Muscle of arm (tissue), 14 donors: Measurements from ENCODE around the gene EPHB4. TPM values are rescaled to one million over a fixed set of nuclear protein-coding genes. Genes with fewer than 3 reads are reported as not detected.
A peak's percentile ranks its signal among the peaks of the same experiment; 100 is the strongest.

Experiments used
- DNase-seq: peaks from one replicate; pipeline ENCODE4 v3.0.0-alpha.2; 2013
- long read RNA-seq, 11 donors: transcript quantifications; one replicate each; lab custom pipeline, GENCODE V29; 2026
- polyA plus RNA-seq, 12 donors: library from polyadenylated mRNA; unstranded; fragments of 120-200 nt; gene quantifications; one replicate each; pipeline ENCODE4 v1.2.1, GENCODE V29; 2013; ENCODE audit not compliant: insufficient read length in 12 of 12

EPHB4 gene
- 10 to 100 TPM in 11 of 12 donors, not detected in 1; 31.1 to 74.0 (median 46.4) TPM for polyA plus RNA-seq
- long read RNA-seq, donor 1, full-length matches to known transcripts: 1 of 123 reads
- long read RNA-seq, donor 1, partial matches to known transcripts: 122 of 123 reads
- long read RNA-seq, donor 1, other reads (novel, unspliced or antisense): 0 of 123 reads
- long read RNA-seq, donor 2, full-length matches to known transcripts: 9 of 48 reads
- long read RNA-seq, donor 2, partial matches to known transcripts: 28 of 48 reads
- long read RNA-seq, donor 2, other reads (novel, unspliced or antisense): 11 of 48 reads
- long read RNA-seq, donor 3, full-length matches to known transcripts: 1 of 1 reads
- long read RNA-seq, donor 3, partial matches to known transcripts: 0 of 1 reads
- long read RNA-seq, donor 3, other reads (novel, unspliced or antisense): 0 of 1 reads
- long read RNA-seq, donor 4, full-length matches to known transcripts: 5 of 5 reads
- long read RNA-seq, donor 4, partial matches to known transcripts: 0 of 5 reads
- long read RNA-seq, donor 4, other reads (novel, unspliced or antisense): 0 of 5 reads
- long read RNA-seq, donor 5, full-length matches to known transcripts: 5 of 74 reads
- long read RNA-seq, donor 5, partial matches to known transcripts: 69 of 74 reads
- long read RNA-seq, donor 5, other reads (novel, unspliced or antisense): 0 of 74 reads
- long read RNA-seq, donor 6, full-length matches to known transcripts: 4 of 11 reads
- long read RNA-seq, donor 6, partial matches to known transcripts: 7 of 11 reads
- long read RNA-seq, donor 6, other reads (novel, unspliced or antisense): 0 of 11 reads
- long read RNA-seq, donor 7, full-length matches to known transcripts: 5 of 5 reads
- long read RNA-seq, donor 7, partial matches to known transcripts: 0 of 5 reads
- long read RNA-seq, donor 7, other reads (novel, unspliced or antisense): 0 of 5 reads
- long read RNA-seq, donor 8, full-length matches to known transcripts: 2 of 49 reads
- long read RNA-seq, donor 8, partial matches to known transcripts: 47 of 49 reads
- long read RNA-seq, donor 8, other reads (novel, unspliced or antisense): 0 of 49 reads
- long read RNA-seq, donor 9, full-length matches to known transcripts: 1 of 76 reads
- long read RNA-seq, donor 9, partial matches to known transcripts: 66 of 76 reads
- long read RNA-seq, donor 9, other reads (novel, unspliced or antisense): 9 of 76 reads
- long read RNA-seq, donor 10, full-length matches to known transcripts: 1 of 34 reads
- long read RNA-seq, donor 10, partial matches to known transcripts: 33 of 34 reads
- long read RNA-seq, donor 10, other reads (novel, unspliced or antisense): 0 of 34 reads
- long read RNA-seq, donor 11, full-length matches to known transcripts: 5 of 53 reads
- long read RNA-seq, donor 11, partial matches to known transcripts: 48 of 53 reads
- long read RNA-seq, donor 11, other reads (novel, unspliced or antisense): 0 of 53 reads

GRCh38 chr7:100827330-100828226, at the start of gene EPHB4:
TSS of gene EPHB4 (minus strand) at chr7:100827523. CDS start at chr7:100827030, 493 bp downstream.
- DNase-seq: peak; percentile 92

- DNase-seq: no peak
Observed at GRCh38 chr7:100875356-100875751, 48.0 kb upstream of the EPHB4 start.

- peak; percentile 99 for DNase-seq
Observed at GRCh38 chr7:100874577-100875355, 47.4 kb upstream of the EPHB4 start, which contains the start of gene SRRT. TSS of gene SRRT (plus strand) at chr7:100875103. CDS start at chr7:100875591, 488 bp downstream.

- no peak for DNase-seq
Observed at GRCh38 chr7:100874300-100874576, 46.9 kb upstream of the EPHB4 start.

- no peak for DNase-seq
Observed at GRCh38 chr7:100873599-100874299, 46.4 kb upstream of the EPHB4 start.

- no peak for DNase-seq
Observed at GRCh38 chr7:100867776-100868485, 40.6 kb upstream of the EPHB4 start.

- peak; percentile 95 for DNase-seq
Observed at GRCh38 chr7:100867040-100867775, 39.9 kb upstream of the EPHB4 start, which contains the start of gene TRIP6. TSS of gene TRIP6 (plus strand) at chr7:100867387. CDS start at chr7:100867498, 111 bp downstream.

GRCh38 chr7:100866729-100867039, 39.4 kb upstream of the EPHB4 start:
- no peak for DNase-seq

GRCh38 chr7:100865938-100866728, 38.8 kb upstream of the EPHB4 start:
- DNase-seq: peak; percentile 64

- DNase-seq: no peak
Observed at GRCh38 chr7:100865372-100865911, 38.1 kb upstream of the EPHB4 start.

GRCh38 chr7:100864263-100864845, 37.0 kb upstream of the EPHB4 start:
- no peak for DNase-seq

- DNase-seq: no peak
Observed at GRCh38 chr7:100863406-100863950, 36.2 kb upstream of the EPHB4 start.

- no peak for DNase-seq
Observed at GRCh38 chr7:100861616-100861985, 34.3 kb upstream of the EPHB4 start.

- DNase-seq: no peak
Observed at GRCh38 chr7:100860702-100861615, 33.6 kb upstream of the EPHB4 start.

GRCh38 chr7:100859856-100860255, 32.5 kb upstream of the EPHB4 start:
- no peak for DNase-seq
